ENCODE measurements around the gene ZNF524.

The ZNF524 gene

DNA sequence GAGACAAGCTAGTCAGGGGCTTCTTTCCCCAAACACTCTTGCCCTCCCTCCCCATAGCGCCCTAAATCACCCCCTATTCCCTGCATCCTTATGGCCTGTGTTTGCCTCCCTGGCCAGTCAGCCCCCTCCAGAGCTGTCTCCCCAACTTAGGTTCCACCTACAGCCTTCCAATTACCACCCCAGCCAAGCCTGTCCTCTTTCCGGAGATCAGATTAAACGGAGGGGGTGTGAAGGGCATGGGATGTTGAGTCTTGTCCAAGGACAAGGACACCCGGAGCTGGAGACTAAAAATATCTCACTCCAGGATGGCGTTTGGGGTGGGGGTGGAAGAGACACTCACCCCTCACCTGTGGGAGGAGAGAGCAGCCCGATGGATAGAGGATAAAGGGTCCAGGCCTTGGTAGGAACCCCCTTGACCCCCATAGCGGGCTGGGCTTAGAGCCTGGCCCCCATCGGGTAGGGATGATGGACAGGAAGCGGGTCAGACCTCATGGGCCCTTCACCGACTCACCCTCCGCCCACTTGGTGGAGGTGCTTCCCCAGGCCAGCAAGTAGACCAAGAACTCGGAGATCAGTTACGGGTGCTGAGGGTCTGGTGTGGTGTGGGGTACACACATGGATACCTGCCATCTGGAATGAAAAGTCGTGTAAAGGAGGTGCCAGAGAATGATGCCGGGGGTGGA lies 11.4 kb downstream of the ZNF524 start:
- no peak for TF ChIP-seq CTCF (IDR thresholded peaks at IDR 0.05; ENCODE audit: low read depth, low read length)
- H3K4me3 ChIP-seq (ENCODE audit: low read depth, low read length), result no peak overlapping the region

DNA sequence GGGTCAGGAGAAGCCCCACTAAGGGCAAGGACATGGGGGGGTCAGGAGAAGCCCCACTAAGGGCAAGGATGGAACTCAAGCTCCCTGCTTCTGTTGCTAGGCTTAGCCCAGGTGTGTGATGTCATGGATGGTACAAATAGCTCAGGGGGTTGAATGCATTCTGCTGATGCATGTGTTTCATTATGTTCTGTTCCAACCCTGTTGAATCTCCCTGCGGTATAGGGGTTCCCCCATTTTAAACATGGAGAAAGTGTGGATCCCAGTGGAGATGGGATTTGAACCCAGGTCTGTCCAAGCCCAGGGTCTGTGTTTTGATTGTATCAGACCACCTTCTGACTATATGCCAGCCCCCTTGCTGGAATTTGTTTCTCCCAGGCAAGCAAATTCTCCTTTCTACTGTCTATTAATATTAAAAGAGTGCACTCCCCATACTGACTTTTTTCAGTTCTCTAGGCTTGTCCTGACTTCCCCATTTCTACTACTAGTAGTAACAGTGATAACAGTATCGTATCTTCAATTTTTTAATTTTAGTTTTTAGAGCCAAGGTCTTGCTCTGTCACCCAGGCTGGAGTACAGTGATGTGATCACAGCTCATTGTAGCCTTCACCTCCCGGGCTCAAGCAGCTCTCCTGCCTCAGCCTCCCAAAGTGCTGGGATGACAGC lies 12.0 kb downstream of the ZNF524 start:
- H3K4me3 ChIP-seq (ENCODE audit: low read depth, low read length), result no peak overlapping the region

GRCh38 chr19:55613396-55613795 lies 13.3 kb downstream of the ZNF524 start:
- TF ChIP-seq CTCF (IDR thresholded peaks at IDR 0.05; ENCODE audit: low read depth, low read length), result no peak
- no peak overlapping the region for H3K4me3 ChIP-seq (ENCODE audit: low read depth, low read length)

More for the DNA sequence above, 12.0 kb downstream of the ZNF524 start:
- no peak for TF ChIP-seq CTCF (IDR thresholded peaks at IDR 0.05; ENCODE audit: low read depth, low read length)

GRCh38 chr19:55613930-55614710 lies 14.0 kb downstream of the ZNF524 start:
- H3K4me3 ChIP-seq (ENCODE audit: low read depth, low read length), result no peak overlapping the region
- no peak for TF ChIP-seq CTCF (IDR thresholded peaks at IDR 0.05; ENCODE audit: low read depth, low read length)

GRCh38 chr19:55614711-55615542 lies 14.8 kb downstream of the ZNF524 start:
- H3K4me3 ChIP-seq (ENCODE audit: low read depth, low read length), result no peak overlapping the region
- TF ChIP-seq CTCF (IDR thresholded peaks at IDR 0.05; ENCODE audit: low read depth, low read length), result no peak

DNA sequence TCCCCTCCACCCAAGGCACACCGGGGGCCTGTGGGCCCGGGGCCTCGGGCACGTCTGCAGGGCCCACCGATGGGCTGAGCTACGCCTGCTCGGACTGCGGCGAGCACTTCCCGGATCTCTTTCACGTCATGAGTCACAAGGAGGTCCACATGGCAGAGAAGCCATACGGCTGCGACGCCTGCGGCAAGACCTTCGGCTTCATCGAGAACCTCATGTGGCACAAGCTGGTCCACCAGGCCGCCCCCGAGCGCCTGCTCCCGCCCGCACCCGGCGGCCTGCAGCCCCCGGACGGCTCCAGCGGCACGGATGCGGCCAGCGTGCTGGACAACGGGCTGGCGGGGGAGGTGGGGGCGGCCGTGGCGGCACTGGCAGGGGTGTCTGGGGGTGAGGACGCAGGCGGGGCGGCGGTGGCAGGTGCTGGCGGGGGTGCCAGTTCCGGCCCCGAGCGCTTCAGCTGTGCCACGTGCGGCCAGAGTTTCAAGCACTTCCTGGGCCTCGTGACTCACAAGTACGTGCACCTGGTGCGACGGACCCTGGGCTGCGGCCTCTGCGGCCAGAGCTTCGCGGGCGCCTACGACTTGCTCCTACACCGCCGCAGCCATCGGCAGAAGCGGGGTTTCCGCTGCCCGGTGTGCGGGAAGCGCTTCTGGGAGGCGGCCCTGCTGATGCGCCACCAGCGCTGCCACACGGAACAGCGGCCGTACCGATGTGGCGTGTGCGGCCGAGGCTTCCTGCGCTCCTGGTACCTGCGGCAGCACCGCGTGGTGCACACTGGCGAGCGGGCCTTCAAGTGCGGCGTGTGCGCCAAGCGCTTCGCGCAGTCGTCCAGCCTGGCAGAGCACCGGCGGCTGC lies 15.7 kb downstream of the ZNF524 start:
- no peak overlapping the region for H3K4me3 ChIP-seq (ENCODE audit: low read depth, low read length)
- no peak for TF ChIP-seq CTCF (IDR thresholded peaks at IDR 0.05; ENCODE audit: low read depth, low read length)
